ENCODE data around the gene CIBAR2.

Gene CIBAR2

GRCh38 chr16:85120006-85120340, 7.7 kb upstream of the CIBAR2 start:
- H3K4me3 ChIP-seq (ENCODE audit: low read depth, low read length) = no peak overlapping the region
- no peak for TF ChIP-seq CTCF (IDR thresholded peaks at IDR 0.05; ENCODE audit: low read depth, low read length)

- no peak overlapping the region for H3K4me3 ChIP-seq (ENCODE audit: low read depth, low read length)
- TF ChIP-seq CTCF (IDR thresholded peaks at IDR 0.05; ENCODE audit: low read depth, low read length) = no peak
These were observed 5.1 kb upstream of the CIBAR2 start for GRCh38 chr16:85117418-85117817.

- peak; percentile 95 for TF ChIP-seq CTCF (IDR thresholded peaks at IDR 0.05; ENCODE audit: low read depth, low read length)
These were observed 2.8 kb upstream of the CIBAR2 start for GRCh38 chr16:85114909-85115567.

GRCh38 chr16:85113913-85114312, 1.6 kb upstream of the CIBAR2 start:
- no peak overlapping the region for H3K4me3 ChIP-seq (ENCODE audit: low read depth, low read length)
- no peak for TF ChIP-seq CTCF (IDR thresholded peaks at IDR 0.05; ENCODE audit: low read depth, low read length)

More at GRCh38 chr16:85114909-85115567, 2.8 kb upstream of the CIBAR2 start:
- no peak overlapping the region for H3K4me3 ChIP-seq (ENCODE audit: low read depth, low read length)

- no peak for TF ChIP-seq CTCF (IDR thresholded peaks at IDR 0.05; ENCODE audit: low read depth, low read length)
- H3K4me3 ChIP-seq (ENCODE audit: low read depth, low read length) = no peak overlapping the region
These were observed 979 bp upstream of the CIBAR2 start for GRCh38 chr16:85113168-85113733.

GRCh38 chr16:85111184-85111583, 1.1 kb downstream of the CIBAR2 start:
- TF ChIP-seq CTCF (IDR thresholded peaks at IDR 0.05; ENCODE audit: low read depth, low read length) = no peak
- H3K4me3 ChIP-seq (ENCODE audit: low read depth, low read length) = no peak overlapping the region

GRCh38 chr16:85110105-85110504, 2.2 kb downstream of the CIBAR2 start:
- H3K4me3 ChIP-seq (ENCODE audit: low read depth, low read length) = no peak overlapping the region
- TF ChIP-seq CTCF (IDR thresholded peaks at IDR 0.05; ENCODE audit: low read depth, low read length) = no peak
